Activated CD4-positive, alpha-beta T cell treated with anti-CD3 and anti-CD28 coated beads, Interleukin-2, amount 10 ng/mL, durations not matched to agents 24 days and 14 days (primary cell): ENCODE data around the gene ZDHHC14. TPM values are rescaled to one million over a fixed set of nuclear protein-coding genes. Genes with fewer than 3 reads are reported as not detected.

Experiments
- DNase-seq: peaks from one replicate; pipeline ENCODE4 v3.0.0; 2022
- H3K27ac Mint-ChIP-seq: one replicate; pipeline ENCODE4 v1.8.0; 2022; ENCODE audit warnings: mild to moderate bottlenecking, mixed read lengths
- H3K27me3 Mint-ChIP-seq: one replicate; pipeline ENCODE4 v1.8.0; 2022; ENCODE audit warnings: mixed read lengths
- H3K36me3 Mint-ChIP-seq: one replicate; pipeline ENCODE4 v1.8.0; 2022; ENCODE audit warnings: low read depth, mild to moderate bottlenecking, mixed read lengths
- H3K4me1 Mint-ChIP-seq: one replicate; pipeline ENCODE4 v1.8.0; 2021; ENCODE audit warnings: mixed read lengths
- H3K4me3 Mint-ChIP-seq: one replicate; pipeline ENCODE4 v1.8.0; 2022; ENCODE audit warnings: mild to moderate bottlenecking, moderate library complexity, mixed read lengths
- H3K9me3 Mint-ChIP-seq: one replicate; pipeline ENCODE4 v1.8.0; 2021; ENCODE audit warnings: mixed read lengths
- intact Hi-C: fragments of 100-400 bp; cut with micrococcal nuclease; formaldehyde crosslinking; loops from one replicate; pipeline ENCODE4 v1.15.1; 2023
- total RNA-seq: library from RNA; stranded (reverse); gene quantifications from 2 replicates; pipeline ENCODE4 v1.2.3, GENCODE V29; 2022

The ZDHHC14 gene
- total RNA-seq, 1 donor from 2014 or later = 14.1 TPM

GRCh38 chr6:157593596-157593995 is 212.6 kb downstream of the ZDHHC14 start:
- Mint-ChIP-seq H3K4me1 (peaks cover 6% of the 10 kb centered on the region), H3K36me3 (peaks cover 15% of the 10 kb centered on the region), H3K27ac (no peak overlapping the region), H3K4me3 (no peak overlapping the region), H3K9me3 (peaks cover 16% of the 10 kb centered on the region), H3K27me3 (no peaks in the 10 kb centered on the region)
- intact Hi-C loops = no loop called here
- no peak for DNase-seq

GRCh38 chr6:157594292-157594691 is 213.3 kb downstream of the ZDHHC14 start:
- Mint-ChIP-seq H3K4me1 (peaks cover 6% of the 10 kb centered on the region), H3K4me3 (no peak overlapping the region), H3K27ac (no peak overlapping the region), H3K27me3 (no peaks in the 10 kb centered on the region), H3K36me3 (peaks cover 15% of the 10 kb centered on the region), H3K9me3 (peaks cover 11% of the 10 kb centered on the region)
- no peak for DNase-seq
- intact Hi-C loops = no loop called here

- Mint-ChIP-seq H3K36me3 (peaks cover 10% of the 10 kb centered on the region), H3K4me1 (peaks cover 6% of the 10 kb centered on the region), H3K27ac (no peak overlapping the region), H3K27me3 (no peaks in the 10 kb centered on the region), H3K4me3 (no peak overlapping the region), H3K9me3 (peaks cover 7% of the 10 kb centered on the region)
- DNase-seq = no peak
- intact Hi-C loops = loop anchor here (5.0 kb wide), 1 partner anchor 213 kb away; the partner anchor contains the start of gene ZDHHC14
Measured at GRCh38 chr6:157595768-157596167, 214.8 kb downstream of the ZDHHC14 start.

GRCh38 chr6:157596461-157596860 is 215.5 kb downstream of the ZDHHC14 start:
- DNase-seq = no peak
- no peaks in the 10 kb centered on the region for H3K27me3 Mint-ChIP-seq
- no peak overlapping the region for H3K4me3 Mint-ChIP-seq
- no peak overlapping the region for H3K27ac Mint-ChIP-seq
- H3K4me1 Mint-ChIP-seq = peaks cover 4% of the 10 kb centered on the region
- intact Hi-C loops = loop anchor here (5.0 kb wide), 1 partner anchor 214 kb away; the partner anchor contains the start of gene ZDHHC14
- peaks cover under 1% of the 10 kb centered on the region for H3K9me3 Mint-ChIP-seq
- peaks cover 8% of the 10 kb centered on the region for H3K36me3 Mint-ChIP-seq

GRCh38 chr6:157596886-157597285 is 215.9 kb downstream of the ZDHHC14 start:
- H3K4me3 Mint-ChIP-seq = no peak overlapping the region
- H3K27me3 Mint-ChIP-seq = no peaks in the 10 kb centered on the region
- no peaks in the 10 kb centered on the region for H3K9me3 Mint-ChIP-seq
- H3K27ac Mint-ChIP-seq = no peak overlapping the region
- intact Hi-C loops = loop anchor here (1.0 to 5.0 kb wide), 3 partner anchors 136 to 283 kb away; partner anchors contain the start of gene ZDHHC14
- peaks cover 4% of the 10 kb centered on the region for H3K4me1 Mint-ChIP-seq
- no peak for DNase-seq
- H3K36me3 Mint-ChIP-seq = peaks cover 8% of the 10 kb centered on the region

- intact Hi-C loops = loop anchor here (1.0 to 5.0 kb wide), 3 partner anchors 136 to 283 kb away; partner anchors contain the start of gene ZDHHC14
- H3K27ac Mint-ChIP-seq = no peak overlapping the region
- H3K36me3 Mint-ChIP-seq = peaks cover 8% of the 10 kb centered on the region
- H3K4me1 Mint-ChIP-seq = peaks cover 4% of the 10 kb centered on the region
- H3K4me3 Mint-ChIP-seq = no peak overlapping the region
- H3K9me3 Mint-ChIP-seq = no peaks in the 10 kb centered on the region
- DNase-seq = peak; percentile 80
- no peaks in the 10 kb centered on the region for H3K27me3 Mint-ChIP-seq
Measured at GRCh38 chr6:157597461-157598312, 216.7 kb downstream of the ZDHHC14 start.

- no peak overlapping the region for H3K27ac Mint-ChIP-seq
- H3K9me3 Mint-ChIP-seq = no peaks in the 10 kb centered on the region
- H3K36me3 Mint-ChIP-seq = peaks cover 5% of the 10 kb centered on the region
- no peak for DNase-seq
- H3K4me1 Mint-ChIP-seq = peaks cover 4% of the 10 kb centered on the region
- H3K4me3 Mint-ChIP-seq = no peak overlapping the region
- H3K27me3 Mint-ChIP-seq = no peaks in the 10 kb centered on the region
- intact Hi-C loops = loop anchor here (5.0 kb wide), 1 partner anchor 217 kb away; the partner anchor contains the start of gene ZDHHC14
Measured at GRCh38 chr6:157599191-157599590, 218.2 kb downstream of the ZDHHC14 start.

- H3K4me3 Mint-ChIP-seq = no peak overlapping the region
- H3K9me3 Mint-ChIP-seq = no peaks in the 10 kb centered on the region
- no peak for DNase-seq
- intact Hi-C loops = no loop called here
- H3K36me3 Mint-ChIP-seq = peaks cover 4% of the 10 kb centered on the region
- no peaks in the 10 kb centered on the region for H3K27me3 Mint-ChIP-seq
- no peak overlapping the region for H3K27ac Mint-ChIP-seq
- H3K4me1 Mint-ChIP-seq = peaks cover 4% of the 10 kb centered on the region
Measured at GRCh38 chr6:157600807-157601206, 219.8 kb downstream of the ZDHHC14 start.

GRCh38 chr6:157602521-157603295 is 221.7 kb downstream of the ZDHHC14 start:
- Mint-ChIP-seq H3K27me3 (no peaks in the 10 kb centered on the region), H3K4me3 (no peak overlapping the region), H3K9me3 (no peaks in the 10 kb centered on the region), H3K4me1 (peaks cover 3% of the 10 kb centered on the region), H3K27ac (no peak overlapping the region), H3K36me3 (peaks cover 4% of the 10 kb centered on the region)
- DNase-seq = no peak
- intact Hi-C loops = no loop called here

- intact Hi-C loops = no loop called here
- Mint-ChIP-seq H3K4me1 (no peaks in the 10 kb centered on the region), H3K27me3 (no peaks in the 10 kb centered on the region), H3K36me3 (peaks cover 6% of the 10 kb centered on the region), H3K4me3 (no peak overlapping the region), H3K27ac (no peak overlapping the region), H3K9me3 (no peaks in the 10 kb centered on the region)
- DNase-seq = no peak
Measured at GRCh38 chr6:157603314-157603940, 222.4 kb downstream of the ZDHHC14 start.

- Mint-ChIP-seq H3K36me3 (peaks cover 6% of the 10 kb centered on the region), H3K27me3 (no peaks in the 10 kb centered on the region), H3K9me3 (no peaks in the 10 kb centered on the region), H3K27ac (no peak overlapping the region), H3K4me3 (no peak overlapping the region), H3K4me1 (no peaks in the 10 kb centered on the region)
- intact Hi-C loops = no loop called here
- DNase-seq = no peak
Measured at GRCh38 chr6:157603971-157604370, 223.0 kb downstream of the ZDHHC14 start.

- Mint-ChIP-seq H3K4me3 (no peak overlapping the region), H3K27me3 (no peaks in the 10 kb centered on the region), H3K9me3 (no peaks in the 10 kb centered on the region), H3K27ac (no peak overlapping the region), H3K36me3 (peaks cover 5% of the 10 kb centered on the region), H3K4me1 (no peaks in the 10 kb centered on the region)
- no peak for DNase-seq
- intact Hi-C loops = no loop called here
Measured at GRCh38 chr6:157604816-157605215, 223.8 kb downstream of the ZDHHC14 start.

- H3K36me3 Mint-ChIP-seq = peaks cover 5% of the 10 kb centered on the region
- no peaks in the 10 kb centered on the region for H3K27me3 Mint-ChIP-seq
- DNase-seq = no peak
- H3K9me3 Mint-ChIP-seq = no peaks in the 10 kb centered on the region
- H3K4me1 Mint-ChIP-seq = no peaks in the 10 kb centered on the region
- H3K4me3 Mint-ChIP-seq = no peak overlapping the region
- H3K27ac Mint-ChIP-seq = no peak overlapping the region
- intact Hi-C loops = no loop called here
Measured at GRCh38 chr6:157605484-157605883, 224.5 kb downstream of the ZDHHC14 start.
